ENCODE data around the gene CHD2. TPM values are rescaled to one million over a fixed set of nuclear protein-coding genes. Genes with fewer than 3 reads are reported as not detected.

Gene CHD2
- total and polyA plus RNA-seq, 3 experiments from 2014 or later, result 80.3 to 109 (median 99.0) TPM

- ChIA-PET POLR2A (no interaction called here), CTCF (no interaction called here)
- Histone ChIP-seq H3K27ac (ENCODE audit: low read depth, low read length) (no peak overlapping the region), H3K4me1 (ENCODE audit: insufficient read depth, low read length) (peaks cover 25% of the 10 kb centered on the region), H3K36me3 (ENCODE audit: insufficient read depth, low read length) (peaks cover 61% of the 10 kb centered on the region), H3K4me3 (ENCODE audit: low read length) (no peak overlapping the region), H3K27me3 (ENCODE audit: insufficient read depth, low read length, poor library complexity, severe bottlenecking) (no peaks in the 10 kb centered on the region), H3K9me3 (ENCODE audit: low read length) (no peaks in the 10 kb centered on the region)
- no peak for DNase-seq
- peak overlapping the region; percentile 26 to 90 (median 84) for H3K27ac Mint-ChIP-seq
- H3K4me3 Mint-ChIP-seq, result peak overlapping the region in 6 of 7 donors; percentile 2 to 65 (median 38)
- no peaks in the 10 kb centered on the region for H3K9me3 Mint-ChIP-seq
- peaks cover 15 to 81% (median 41%) of the 10 kb centered on the region in 3 donors for H3K36me3 Mint-ChIP-seq
- H3K4me1 Mint-ChIP-seq, result peaks cover 60 to 82% (median 76%) of the 10 kb centered on the region in 3 donors
- H3K27me3 Mint-ChIP-seq, result peaks cover 0 to 2% of the 10 kb centered on the region in 2 donors
These were observed 124.8 kb downstream of the CHD2 start for GRCh38 chr15:93024716-93025624.

GRCh38 chr15:93025625-93025982, 125.5 kb downstream of the CHD2 start:
- POLR2A ChIA-PET, result no interaction called here
- Mint-ChIP-seq H3K9me3 (no peaks in the 10 kb centered on the region), H3K4me3 (peak overlapping the region in 4 of 7 donors; percentile 1 to 53 (median 22)), H3K27me3 (peaks cover 0 to 2% of the 10 kb centered on the region in 2 donors), H3K4me1 (peaks cover 59 to 82% (median 76%) of the 10 kb centered on the region in 3 donors), H3K36me3 (peaks cover 10 to 75% (median 36%) of the 10 kb centered on the region in 3 donors), H3K27ac (peak overlapping the region; percentile 26 to 90 (median 82))
- no peak for DNase-seq
- H3K4me3 ChIP-seq (ENCODE audit: low read length), result no peak overlapping the region
- no peaks in the 10 kb centered on the region for H3K27me3 ChIP-seq (ENCODE audit: insufficient read depth, low read length, poor library complexity, severe bottlenecking)
- peaks cover 55% of the 10 kb centered on the region for H3K36me3 ChIP-seq (ENCODE audit: insufficient read depth, low read length)
- peaks cover 25% of the 10 kb centered on the region for H3K4me1 ChIP-seq (ENCODE audit: insufficient read depth, low read length)
- CTCF ChIA-PET, result interaction anchor here (0.8 kb wide), 1 partner anchor 10 kb away, joined by 3 read pairs; no protein-coding TSS in a partner anchor
- H3K9me3 ChIP-seq (ENCODE audit: low read length), result no peaks in the 10 kb centered on the region
- H3K27ac ChIP-seq (ENCODE audit: low read depth, low read length), result no peak overlapping the region

GRCh38 chr15:93026380-93026817, 126.3 kb downstream of the CHD2 start:
- Histone ChIP-seq H3K27me3 (ENCODE audit: insufficient read depth, low read length, poor library complexity, severe bottlenecking) (no peaks in the 10 kb centered on the region), H3K27ac (ENCODE audit: low read depth, low read length) (no peak overlapping the region), H3K4me3 (ENCODE audit: low read length) (no peak overlapping the region), H3K4me1 (ENCODE audit: insufficient read depth, low read length) (peaks cover 29% of the 10 kb centered on the region), H3K36me3 (ENCODE audit: insufficient read depth, low read length) (peaks cover 49% of the 10 kb centered on the region), H3K9me3 (ENCODE audit: low read length) (no peaks in the 10 kb centered on the region)
- ChIA-PET CTCF (interaction anchor here (0.8 kb wide), 1 partner anchor 9 kb away, joined by 3 read pairs; no protein-coding TSS in a partner anchor), POLR2A (interaction anchor here (0.6 kb wide), 1 partner anchor 9 kb away, joined by 3 read pairs; no protein-coding TSS in a partner anchor)
- H3K4me3 Mint-ChIP-seq, result peak overlapping the region in 1 of 7 donors; percentile 12
- H3K36me3 Mint-ChIP-seq, result peaks cover 10 to 67% (median 32%) of the 10 kb centered on the region in 3 donors
- H3K4me1 Mint-ChIP-seq, result peaks cover 55 to 76% (median 71%) of the 10 kb centered on the region in 3 donors
- H3K9me3 Mint-ChIP-seq, result no peaks in the 10 kb centered on the region
- no peak for DNase-seq
- peak overlapping the region in 7 of 8 donors; percentile 26 to 90 (median 61) for H3K27ac Mint-ChIP-seq
- H3K27me3 Mint-ChIP-seq, result peaks cover 0 to 2% of the 10 kb centered on the region in 2 donors

- no peak overlapping the region for H3K4me3 ChIP-seq (ENCODE audit: low read length)
- H3K27ac ChIP-seq (ENCODE audit: low read depth, low read length), result no peak overlapping the region
- H3K36me3 ChIP-seq (ENCODE audit: insufficient read depth, low read length), result peaks cover 38% of the 10 kb centered on the region
- ChIA-PET CTCF (interaction anchor here (0.7 to 3.7 kb wide), 3 partner anchors 9 to 1092 kb away, joined by 3 to 19 read pairs (median 10); no protein-coding TSS in a partner anchor), POLR2A (no interaction called here)
- Mint-ChIP-seq H3K4me3 (no peak overlapping the region), H3K9me3 (no peaks in the 10 kb centered on the region), H3K27me3 (peaks cover 0 to 2% of the 10 kb centered on the region in 2 donors), H3K27ac (no peak overlapping the region), H3K4me1 (peaks cover 47 to 66% (median 63%) of the 10 kb centered on the region in 3 donors), H3K36me3 (peaks cover 10 to 57% (median 29%) of the 10 kb centered on the region in 3 donors)
- H3K9me3 ChIP-seq (ENCODE audit: low read length), result no peaks in the 10 kb centered on the region
- peaks cover 24% of the 10 kb centered on the region for H3K4me1 ChIP-seq (ENCODE audit: insufficient read depth, low read length)
- H3K27me3 ChIP-seq (ENCODE audit: insufficient read depth, low read length, poor library complexity, severe bottlenecking), result no peaks in the 10 kb centered on the region
- no peak for DNase-seq
These were observed 127.3 kb downstream of the CHD2 start for GRCh38 chr15:93027413-93027812.

GRCh38 chr15:93028111-93028631, 128.0 kb downstream of the CHD2 start:
- Mint-ChIP-seq H3K4me1 (peaks cover 40 to 59% (median 55%) of the 10 kb centered on the region in 3 donors), H3K27ac (peak overlapping the region in 6 of 8 donors; percentile 24 to 77 (median 64)), H3K4me3 (peak overlapping the region in 1 of 7 donors; percentile 42), H3K27me3 (peaks cover 0 to 2% of the 10 kb centered on the region in 2 donors), H3K36me3 (peaks cover 10 to 49% (median 22%) of the 10 kb centered on the region in 3 donors), H3K9me3 (no peaks in the 10 kb centered on the region)
- Histone ChIP-seq H3K4me1 (ENCODE audit: insufficient read depth, low read length) (peaks cover 21% of the 10 kb centered on the region), H3K9me3 (ENCODE audit: low read length) (no peaks in the 10 kb centered on the region), H3K4me3 (ENCODE audit: low read length) (no peak overlapping the region), H3K27me3 (ENCODE audit: insufficient read depth, low read length, poor library complexity, severe bottlenecking) (no peaks in the 10 kb centered on the region), H3K27ac (ENCODE audit: low read depth, low read length) (no peak overlapping the region), H3K36me3 (ENCODE audit: insufficient read depth, low read length) (peaks cover 31% of the 10 kb centered on the region)
- ChIA-PET POLR2A (interaction anchor here (0.6 kb wide), 1 partner anchor 25 kb away, joined by 7 read pairs; no protein-coding TSS in a partner anchor), CTCF (interaction anchor here (0.7 to 3.7 kb wide), 8 partner anchors 10 to 1091 kb away, joined by 3 to 21 read pairs (median 5); no protein-coding TSS in a partner anchor)
- no peak for DNase-seq

- Mint-ChIP-seq H3K27me3 (peaks cover 0 to 2% of the 10 kb centered on the region in 2 donors), H3K4me3 (peak overlapping the region in 1 of 7 donors; percentile 11), H3K27ac (peak overlapping the region in 6 of 8 donors; percentile 3 to 77 (median 58)), H3K9me3 (no peaks in the 10 kb centered on the region), H3K36me3 (peaks cover 10 to 44% (median 17%) of the 10 kb centered on the region in 3 donors), H3K4me1 (peaks cover 35 to 53% (median 49%) of the 10 kb centered on the region in 3 donors)
- no peaks in the 10 kb centered on the region for H3K27me3 ChIP-seq (ENCODE audit: insufficient read depth, low read length, poor library complexity, severe bottlenecking)
- peaks cover 27% of the 10 kb centered on the region for H3K36me3 ChIP-seq (ENCODE audit: insufficient read depth, low read length)
- ChIA-PET CTCF (interaction anchor here (0.9 to 3.7 kb wide), 7 partner anchors 18 to 1091 kb away, joined by 3 to 21 read pairs (median 6); no protein-coding TSS in a partner anchor), POLR2A (interaction anchor here (0.6 kb wide), 1 partner anchor 26 kb away, joined by 7 read pairs; no protein-coding TSS in a partner anchor)
- H3K4me1 ChIP-seq (ENCODE audit: insufficient read depth, low read length), result peaks cover 21% of the 10 kb centered on the region
- H3K27ac ChIP-seq (ENCODE audit: low read depth, low read length), result no peak overlapping the region
- H3K9me3 ChIP-seq (ENCODE audit: low read length), result no peaks in the 10 kb centered on the region
- no peak for DNase-seq
- H3K4me3 ChIP-seq (ENCODE audit: low read length), result no peak overlapping the region
These were observed 128.6 kb downstream of the CHD2 start for GRCh38 chr15:93028632-93029213.

GRCh38 chr15:93029214-93029835, 129.2 kb downstream of the CHD2 start:
- Histone ChIP-seq H3K4me3 (ENCODE audit: low read length) (no peak overlapping the region), H3K9me3 (ENCODE audit: low read length) (no peaks in the 10 kb centered on the region), H3K36me3 (ENCODE audit: insufficient read depth, low read length) (peaks cover 24% of the 10 kb centered on the region), H3K27ac (ENCODE audit: low read depth, low read length) (no peak overlapping the region), H3K27me3 (ENCODE audit: insufficient read depth, low read length, poor library complexity, severe bottlenecking) (no peaks in the 10 kb centered on the region), H3K4me1 (ENCODE audit: insufficient read depth, low read length) (peaks cover 20% of the 10 kb centered on the region)
- Mint-ChIP-seq H3K4me1 (peaks cover 28 to 49% (median 44%) of the 10 kb centered on the region in 3 donors), H3K4me3 (no peak overlapping the region), H3K36me3 (peaks cover 8 to 38% (median 13%) of the 10 kb centered on the region in 3 donors), H3K9me3 (no peaks in the 10 kb centered on the region), H3K27me3 (peaks cover 0 to 2% of the 10 kb centered on the region in 2 donors), H3K27ac (peak overlapping the region; percentile 45 to 91 (median 75))
- CTCF ChIA-PET, result interaction anchor here (0.9 to 3.7 kb wide), 12 partner anchors 14 to 1091 kb away, joined by 3 to 24 read pairs (median 6); no protein-coding TSS in a partner anchor
- no peak for DNase-seq
- POLR2A ChIA-PET, result no interaction called here
